ENCODE measurements around the gene TPSD1.
"Not testable (repeated sequence)": the region's sequence is repeated elsewhere in the genome, so short reads cannot be mapped to it uniquely, and the experiment has no call there.

The TPSD1 gene

GRCh38 chr16:1262846-1263221 lies 7.0 kb downstream of the TPSD1 start:
- no peak for DNase-seq (ENCODE audit: low read depth in 2 of 2)

DNA sequence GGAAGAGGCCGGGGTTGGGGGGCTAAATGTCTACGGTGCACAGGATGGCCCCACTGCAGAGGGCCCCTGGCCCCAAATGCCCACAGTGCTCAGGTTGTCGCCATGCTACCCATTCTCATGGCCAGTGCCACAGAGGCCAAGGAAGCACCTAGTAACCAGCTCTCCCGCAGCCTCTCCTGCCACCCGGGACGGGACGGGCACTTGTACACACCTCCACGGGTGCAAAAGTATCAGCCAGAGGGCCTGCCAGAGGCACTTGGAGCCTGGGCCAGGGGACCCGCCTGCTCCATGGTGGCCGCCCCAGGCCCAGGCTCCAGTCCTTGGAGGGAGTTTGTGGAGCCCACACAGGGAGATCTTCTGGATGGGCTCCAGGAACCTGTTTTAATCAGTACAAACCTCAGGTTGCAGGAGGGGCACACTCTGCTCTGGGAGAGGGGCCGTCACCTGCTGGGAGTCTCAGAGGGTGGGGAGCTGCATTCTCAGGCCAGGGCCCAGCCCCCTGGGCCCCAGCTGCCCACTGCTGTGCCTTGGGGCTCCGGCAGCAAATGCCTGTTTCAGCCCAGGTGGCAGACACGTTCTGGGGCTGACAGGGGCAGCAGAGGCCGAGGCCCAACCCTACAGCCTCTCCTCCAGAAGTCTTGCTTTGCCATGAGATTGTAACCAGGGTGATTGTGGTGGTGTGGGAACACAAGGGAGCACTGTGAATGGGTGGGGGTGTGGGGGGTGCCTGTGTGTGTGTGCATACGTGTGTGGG lies 7.9 kb downstream of the TPSD1 start:
- no peak for DNase-seq (ENCODE audit: low read depth in 2 of 2)

DNA sequence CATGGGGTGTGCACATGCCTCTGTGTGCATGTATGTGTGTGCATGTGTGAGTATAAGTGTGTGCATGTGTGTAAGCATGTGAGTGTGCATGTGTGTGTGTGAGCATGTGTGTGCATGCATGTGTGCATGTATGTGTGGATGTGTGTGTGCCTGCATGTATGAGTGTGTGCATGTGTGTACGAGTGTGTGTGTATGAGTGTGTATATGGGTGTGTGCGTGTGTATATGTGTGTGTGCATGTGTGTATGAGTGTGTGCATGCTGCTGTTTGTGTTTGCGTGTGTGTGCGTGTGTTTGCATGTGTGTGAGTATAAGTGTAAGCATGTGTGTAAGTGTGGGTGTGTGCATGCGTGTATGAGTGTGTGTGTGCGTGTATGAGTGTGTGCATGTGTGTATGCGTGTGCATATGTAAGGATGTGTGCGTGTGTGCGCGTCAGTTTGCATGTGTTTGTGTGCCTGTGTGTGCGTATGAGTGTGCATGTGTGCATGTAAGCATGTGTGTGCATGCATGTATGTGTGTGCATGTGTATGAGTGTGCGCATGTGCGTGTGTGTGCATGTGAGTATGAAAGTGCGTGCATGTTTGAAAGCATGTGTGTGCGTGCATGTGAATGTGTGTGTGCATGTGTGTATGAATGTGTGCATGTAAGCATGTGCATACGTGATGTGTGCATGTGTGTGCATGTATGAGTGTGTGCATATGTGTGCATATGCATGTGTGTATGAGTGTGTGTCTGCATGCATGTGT lies 8.6 kb downstream of the TPSD1 start:
- DNase-seq (ENCODE audit: low read depth in 2 of 2): no peak

DNA sequence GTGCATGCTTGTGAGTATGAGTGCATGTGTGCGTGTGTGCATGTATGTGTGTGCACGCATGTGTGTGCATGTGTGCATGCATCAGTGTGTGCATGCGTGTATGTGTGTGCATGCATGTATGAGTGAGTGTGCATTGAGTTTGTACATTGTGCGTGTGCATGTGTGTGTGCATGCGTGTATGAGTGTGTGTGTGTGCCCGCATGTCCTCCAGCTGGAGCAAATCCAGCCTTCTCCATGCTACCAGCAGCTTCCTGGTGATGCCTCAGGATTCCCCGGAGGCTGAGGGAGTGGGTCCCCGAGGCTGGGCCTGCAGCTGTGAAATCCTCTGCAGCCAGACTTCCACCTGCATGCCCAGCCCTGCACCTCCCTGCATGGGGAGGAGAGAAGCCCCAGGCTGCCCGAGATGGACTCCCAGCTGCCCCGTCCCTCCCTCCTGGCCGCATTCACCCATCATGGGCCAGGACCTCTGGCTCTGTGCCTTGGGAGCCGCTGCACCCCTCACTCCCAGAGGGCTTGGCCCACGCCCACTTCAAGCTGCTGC lies 9.3 kb downstream of the TPSD1 start:
- DNase-seq (ENCODE audit: low read depth in 2 of 2): no peak

DNA sequence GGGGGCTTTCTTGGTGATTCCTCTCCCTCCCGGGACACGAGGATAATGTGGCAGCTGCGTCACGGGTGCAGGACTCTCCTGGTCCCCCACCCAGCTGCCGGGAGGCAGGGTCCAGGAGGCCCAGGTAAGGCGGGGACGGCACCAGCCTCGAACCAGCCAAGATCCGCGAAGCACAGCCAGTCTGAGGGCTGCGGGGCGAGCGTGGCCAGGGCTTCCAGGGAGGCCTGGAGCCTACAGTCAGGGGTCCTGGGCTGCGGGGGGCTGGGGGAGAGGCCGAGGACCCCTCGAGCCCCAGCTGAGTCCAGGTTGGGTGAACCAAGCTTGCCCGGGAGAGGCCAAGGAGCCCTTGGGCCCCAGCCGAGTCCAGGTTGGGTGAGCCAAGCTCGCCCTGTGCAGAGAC lies 10.0 kb downstream of the TPSD1 start:
- no peak for DNase-seq (ENCODE audit: low read depth in 2 of 2)

- DNase-seq (ENCODE audit: low read depth in 2 of 2): not testable (repeated sequence)
Measured at GRCh38 chr16:1269418-1269817, 13.5 kb downstream of the TPSD1 start.

- DNase-seq (ENCODE audit: low read depth in 2 of 2): no peak
Measured at GRCh38 chr16:1271380-1271723, 15.5 kb downstream of the TPSD1 start.

DNA sequence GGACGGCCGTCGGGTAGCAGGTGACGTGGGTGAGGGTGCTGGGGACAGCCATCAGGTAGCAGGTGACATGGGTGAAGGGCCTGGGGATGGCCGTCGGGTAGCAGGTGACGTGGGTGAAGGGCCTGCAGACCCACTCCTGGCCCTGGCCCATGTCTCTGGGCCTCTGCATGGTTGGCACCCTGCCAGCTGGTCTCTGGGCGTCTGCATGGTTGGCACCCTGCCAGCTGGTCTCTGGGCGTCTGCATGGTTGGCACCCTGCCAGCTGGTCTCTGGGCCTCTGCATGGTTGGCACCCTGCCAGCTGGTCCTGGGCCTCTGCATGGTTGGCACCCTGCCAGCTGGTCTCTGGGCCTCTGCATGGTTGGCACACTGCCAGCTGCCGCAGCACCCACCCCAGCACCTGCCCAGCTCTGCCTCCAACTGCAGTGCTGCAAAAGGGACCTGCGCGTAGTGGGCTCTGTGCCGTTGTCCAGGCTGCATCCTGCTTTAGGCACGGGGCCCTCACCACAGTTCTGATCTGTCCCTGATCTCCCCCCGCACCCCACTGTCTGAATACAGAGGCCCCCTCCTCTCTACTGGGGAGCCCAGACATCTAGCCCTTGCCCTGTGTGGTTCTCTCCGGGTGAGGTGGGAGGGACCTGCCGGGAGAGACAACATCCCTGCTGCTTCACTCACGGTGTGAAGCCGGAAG lies 16.0 kb downstream of the TPSD1 start:
- not testable (repeated sequence) for DNase-seq (ENCODE audit: low read depth in 2 of 2)

DNA sequence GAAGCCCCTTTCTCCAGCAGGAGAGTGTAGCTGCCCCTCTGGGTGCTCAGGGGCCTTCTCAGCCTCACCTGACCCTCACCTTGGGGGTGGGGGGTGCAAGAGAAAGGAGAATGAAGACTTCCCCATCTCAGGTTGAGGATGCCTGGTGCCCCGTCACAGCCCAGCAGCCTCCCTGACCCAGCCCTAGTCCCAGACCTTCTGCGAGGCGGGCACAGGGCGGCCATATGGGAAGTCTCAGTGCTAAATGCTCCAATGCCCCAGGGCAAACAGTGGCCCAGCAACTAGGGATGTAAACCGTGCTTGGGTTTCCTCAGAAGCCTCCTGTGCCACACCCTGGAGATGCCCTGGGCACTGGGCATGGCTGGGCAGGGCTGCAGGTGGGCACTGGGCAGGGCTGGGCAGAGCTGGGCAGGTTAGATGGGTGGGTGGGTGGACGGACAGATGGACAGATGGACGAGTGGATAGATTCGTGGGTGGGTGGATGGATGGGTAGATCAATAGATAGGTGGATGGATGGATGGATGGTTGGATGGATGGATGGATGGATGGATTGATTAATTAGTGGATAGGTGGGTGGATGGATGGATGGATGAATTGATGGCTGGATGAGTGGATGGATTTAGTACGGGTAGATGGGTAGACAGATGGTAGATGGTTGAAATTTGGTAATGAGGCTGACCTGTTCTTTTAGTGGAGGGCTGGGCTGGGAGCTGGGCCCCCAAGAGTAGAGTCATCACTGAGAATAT lies 16.8 kb downstream of the TPSD1 start:
- no peak for DNase-seq (ENCODE audit: low read depth in 2 of 2)

DNA sequence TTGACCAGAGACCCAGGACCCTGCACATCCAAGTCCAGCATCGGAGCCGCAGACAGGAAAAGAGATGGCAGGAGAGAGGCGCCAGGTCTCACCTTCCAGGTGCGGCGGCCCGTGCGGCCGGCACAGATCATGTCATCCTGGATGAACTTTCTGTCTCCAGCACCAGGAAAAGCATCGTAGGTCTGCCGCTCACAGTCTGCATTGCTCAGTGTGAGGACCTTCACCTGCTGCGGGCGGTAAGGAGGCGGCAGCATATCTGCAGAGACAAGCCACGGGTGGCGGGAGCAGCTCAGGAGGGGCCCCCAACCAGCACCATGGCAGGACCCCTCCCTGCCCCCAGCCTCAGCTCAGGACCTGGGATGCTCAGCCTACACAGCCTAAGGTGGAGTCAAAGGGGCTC lies 17.9 kb downstream of the TPSD1 start:
- no peak for DNase-seq (ENCODE audit: low read depth in 2 of 2)

GRCh38 chr16:1274767-1275166 lies 18.9 kb downstream of the TPSD1 start:
- DNase-seq (ENCODE audit: low read depth in 2 of 2): no peak

DNA sequence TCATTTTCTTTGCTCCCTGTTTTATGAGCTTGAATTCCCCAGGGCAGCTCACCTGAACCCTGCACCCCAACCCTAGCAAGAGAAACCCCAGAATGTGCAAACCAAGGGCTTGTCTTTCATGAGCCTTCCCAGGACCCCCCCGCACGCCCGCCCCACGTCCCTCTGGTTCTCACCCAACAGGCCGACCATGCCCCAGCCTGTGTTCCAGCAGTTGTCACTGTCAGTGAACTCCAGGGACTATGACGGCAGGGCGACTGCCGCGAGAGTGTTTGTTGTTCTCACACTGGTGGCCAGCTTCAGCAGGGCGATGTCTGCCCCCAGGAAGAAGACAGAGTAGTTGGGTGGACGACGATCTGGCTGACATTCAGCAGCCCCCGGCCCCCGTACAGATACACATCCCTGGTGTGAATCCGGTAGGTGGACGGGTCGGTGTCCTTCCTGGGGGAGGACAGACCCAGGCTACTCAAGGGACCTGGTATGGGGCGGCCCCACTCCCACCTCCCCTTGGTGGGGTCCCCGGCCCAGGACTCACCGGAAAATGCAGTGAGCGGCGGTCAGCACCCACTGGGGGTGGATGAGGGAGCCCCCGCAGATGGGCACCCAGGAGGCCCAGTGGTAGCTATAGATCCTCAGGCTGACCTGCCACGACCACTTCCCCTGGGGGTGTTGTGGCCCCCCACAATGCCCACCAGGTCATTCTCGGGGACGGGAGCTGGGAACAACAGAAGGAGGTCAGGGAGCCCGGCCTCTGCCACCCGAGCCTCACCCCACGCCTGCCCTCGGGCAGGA lies 20.1 kb downstream of the TPSD1 start:
- DNase-seq (ENCODE audit: low read depth in 2 of 2): no peak

- no peak for DNase-seq (ENCODE audit: low read depth in 2 of 2)
Measured at GRCh38 chr16:1276580-1276878, 20.7 kb downstream of the TPSD1 start.

GRCh38 chr16:1277151-1277598 lies 21.3 kb downstream of the TPSD1 start:
- DNase-seq (ENCODE audit: low read depth in 2 of 2): no peak

DNA sequence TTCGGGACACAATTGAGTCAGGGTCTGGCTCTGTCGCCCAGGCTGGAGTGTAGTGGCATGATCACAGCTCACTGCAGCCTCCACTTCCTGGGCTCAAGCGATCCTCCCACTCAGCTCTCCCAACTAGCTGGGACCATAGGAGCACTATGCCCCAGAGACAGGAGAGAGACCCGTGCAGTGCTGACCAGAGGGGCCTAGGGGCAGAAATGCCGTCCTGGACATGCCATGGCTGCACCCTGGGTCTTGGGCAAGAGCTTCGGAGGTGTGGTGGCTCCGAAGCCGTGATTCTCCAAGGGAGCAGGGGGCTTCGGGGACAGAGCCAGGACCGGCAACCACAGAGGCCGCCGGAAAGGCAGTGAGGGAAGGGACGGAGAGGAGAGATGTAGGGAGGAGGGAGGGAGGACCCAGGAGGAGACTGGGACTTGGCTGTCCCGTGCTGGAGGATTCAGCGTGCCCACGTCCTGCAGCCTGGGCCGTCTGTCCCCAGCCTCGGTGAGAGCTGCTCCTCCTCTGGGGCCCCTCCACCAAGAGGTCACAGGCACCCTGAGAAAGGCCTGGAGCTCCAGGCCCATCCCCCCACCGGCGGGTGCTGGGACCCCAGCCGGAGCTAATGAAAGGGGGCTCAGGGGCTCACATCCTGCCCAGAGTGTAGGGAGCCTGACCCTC lies 21.9 kb downstream of the TPSD1 start:
- DNase-seq (ENCODE audit: low read depth in 2 of 2): no peak

- no peak for DNase-seq (ENCODE audit: low read depth in 2 of 2)
Measured at GRCh38 chr16:1278477-1278876, 22.6 kb downstream of the TPSD1 start.

DNA sequence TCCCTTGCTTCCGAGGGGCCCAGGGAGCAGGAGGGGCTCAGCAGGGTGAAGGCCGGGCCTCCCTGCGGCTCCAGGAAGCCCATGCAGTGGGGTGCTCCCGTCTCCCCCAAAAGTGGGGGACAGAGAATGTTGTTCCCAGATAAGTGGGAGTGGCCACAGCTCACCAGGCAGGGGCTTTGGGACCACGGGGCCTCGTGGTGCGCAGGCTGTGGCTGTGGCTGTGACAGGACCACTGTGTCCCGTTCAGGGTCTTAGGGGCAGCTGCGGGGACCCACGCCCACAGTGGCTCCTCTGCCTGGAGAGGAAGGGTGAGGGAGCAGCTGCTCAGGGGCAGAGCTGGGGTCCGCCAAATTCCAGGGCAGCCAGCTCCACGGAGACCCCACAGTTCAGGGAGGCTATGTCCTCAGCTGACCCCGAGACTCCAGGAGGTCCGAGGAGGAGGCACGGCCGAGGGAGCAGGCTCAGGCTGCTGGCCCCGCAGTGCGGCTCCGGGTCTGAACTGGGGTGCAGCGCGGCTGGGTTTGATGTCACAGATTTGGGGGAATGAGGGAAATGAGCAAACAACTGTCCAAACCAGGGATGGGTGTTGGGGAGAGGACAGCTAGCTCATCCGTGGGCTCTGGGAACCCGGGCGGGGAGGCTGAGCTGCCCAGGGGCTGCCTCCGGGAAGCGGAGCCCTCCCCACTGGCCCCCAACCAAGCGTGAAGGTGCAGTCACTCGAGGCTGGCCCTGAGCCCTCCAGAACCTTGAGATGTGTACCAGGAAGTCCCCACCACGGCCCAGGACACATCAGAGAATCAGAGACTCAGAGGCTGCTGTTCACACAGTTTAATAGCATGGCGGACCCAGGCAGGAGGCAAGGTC lies 23.4 kb downstream of the TPSD1 start:
- DNase-seq (ENCODE audit: low read depth in 2 of 2): no peak

GRCh38 chr16:1279945-1280589 lies 24.2 kb downstream of the TPSD1 start:
- DNase-seq (ENCODE audit: low read depth in 2 of 2): no peak

GRCh38 chr16:1280783-1281182 lies 24.9 kb downstream of the TPSD1 start:
- DNase-seq (ENCODE audit: low read depth in 2 of 2): no peak
